Activated T-cell treated with anti-CD3 and anti-CD28 coated beads for 24 hours (primary cell): Measurements from ENCODE around the gene TBX6.
"Not testable (repeated sequence)": the region's sequence is repeated elsewhere in the genome, so short reads cannot be mapped to it uniquely, and the experiment has no call there.

ENCODE experiments used
- DNase-seq: peaks from one replicate; pipeline ENCODE4 v3.0.0-alpha.2; 2020; ENCODE audit warnings: low read depth

Gene TBX6

GRCh38 chr16:30091474-30092372 lies at the start of gene TBX6:
Gene TBX6 (minus strand): TSS chr16:30091924. CDS start chr16:30091193, 731 bp downstream.
- peak; percentile 91 for DNase-seq

GRCh38 chr16:30139583-30140481 lies 48.1 kb upstream of the TBX6 start:
- no peak for DNase-seq

GRCh38 chr16:30137897-30138296 lies 46.2 kb upstream of the TBX6 start:
- DNase-seq, result no peak

GRCh38 chr16:30136971-30137605 lies 45.4 kb upstream of the TBX6 start:
- no peak for DNase-seq

- DNase-seq, result no peak
Observed at GRCh38 chr16:30132591-30132990, 40.9 kb upstream of the TBX6 start.

- DNase-seq, result no peak
Observed at GRCh38 chr16:30131869-30132475, 40.2 kb upstream of the TBX6 start.

- DNase-seq, result no peak
Observed at GRCh38 chr16:30127993-30128392, 36.3 kb upstream of the TBX6 start.

GRCh38 chr16:30125690-30126089 lies 34.0 kb upstream of the TBX6 start:
- not testable (repeated sequence) for DNase-seq

GRCh38 chr16:30124985-30125379 lies 33.3 kb upstream of the TBX6 start:
- DNase-seq, result no peak

GRCh38 chr16:30122604-30123160 lies 31.0 kb upstream of the TBX6 start:
- DNase-seq, result no peak

- no peak for DNase-seq
Observed at GRCh38 chr16:30121741-30122571, 30.2 kb upstream of the TBX6 start.

GRCh38 chr16:30120340-30121105 lies 28.8 kb upstream of the TBX6 start:
- DNase-seq, result no peak

GRCh38 chr16:30119428-30119827 lies 27.7 kb upstream of the TBX6 start:
- DNase-seq, result no peak

GRCh38 chr16:30117768-30118167 lies 26.0 kb upstream of the TBX6 start:
- DNase-seq, result no peak

GRCh38 chr16:30116291-30117207 lies 24.8 kb upstream of the TBX6 start:
- DNase-seq, result no peak

GRCh38 chr16:30115238-30115637 lies 23.5 kb upstream of the TBX6 start:
- DNase-seq, result no peak

GRCh38 chr16:30114833-30115232 lies 23.1 kb upstream of the TBX6 start:
- DNase-seq, result not testable (repeated sequence)

- DNase-seq, result no peak
Observed at GRCh38 chr16:30114411-30114810, 22.7 kb upstream of the TBX6 start.
